MM.1S (cell line): ENCODE data around the gene SLC49A4.

Experiments used
- EZH2 ChIP-seq: fragments of 300-600 bp; sonication (generic); optimal IDR thresholded peaks from 2 replicates; pipeline ENCODE3; 2017; ENCODE audit warnings: low read depth, mild to moderate bottlenecking, antibody characterized with exemption, low read length, mixed read lengths
- TF ChIP-seq, protein P1 (sequence below): fragments of 300-600 bp; sonication (generic); IDR thresholded peaks from 2 replicates; pipeline ENCODE4 v1.5.1; 2016; ENCODE audit warnings: antibody characterized with exemption, low read length, mixed read lengths

DNA sequence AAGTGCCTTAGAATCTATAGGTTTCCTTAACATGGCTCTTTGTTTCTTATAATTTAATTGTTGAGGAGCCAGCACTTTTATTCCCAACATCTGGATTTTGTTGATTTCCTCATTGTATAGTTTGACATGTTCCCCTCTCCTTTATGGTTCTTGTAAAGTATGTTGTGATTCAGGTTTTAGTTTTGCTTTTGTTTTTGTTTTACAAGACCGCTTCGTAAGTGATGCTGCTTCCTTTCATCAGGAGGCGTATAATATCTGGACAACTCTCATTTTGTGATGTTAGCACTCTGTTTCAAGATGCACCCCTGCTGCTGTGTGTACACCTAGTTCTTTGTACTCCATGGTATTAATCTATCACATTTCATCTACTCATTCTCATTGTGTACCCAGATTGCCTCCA lies 48.7 kb downstream of the SLC49A4 start:
- no peak for TF ChIP-seq EZH2
- TF ChIP-seq, protein P1, sequence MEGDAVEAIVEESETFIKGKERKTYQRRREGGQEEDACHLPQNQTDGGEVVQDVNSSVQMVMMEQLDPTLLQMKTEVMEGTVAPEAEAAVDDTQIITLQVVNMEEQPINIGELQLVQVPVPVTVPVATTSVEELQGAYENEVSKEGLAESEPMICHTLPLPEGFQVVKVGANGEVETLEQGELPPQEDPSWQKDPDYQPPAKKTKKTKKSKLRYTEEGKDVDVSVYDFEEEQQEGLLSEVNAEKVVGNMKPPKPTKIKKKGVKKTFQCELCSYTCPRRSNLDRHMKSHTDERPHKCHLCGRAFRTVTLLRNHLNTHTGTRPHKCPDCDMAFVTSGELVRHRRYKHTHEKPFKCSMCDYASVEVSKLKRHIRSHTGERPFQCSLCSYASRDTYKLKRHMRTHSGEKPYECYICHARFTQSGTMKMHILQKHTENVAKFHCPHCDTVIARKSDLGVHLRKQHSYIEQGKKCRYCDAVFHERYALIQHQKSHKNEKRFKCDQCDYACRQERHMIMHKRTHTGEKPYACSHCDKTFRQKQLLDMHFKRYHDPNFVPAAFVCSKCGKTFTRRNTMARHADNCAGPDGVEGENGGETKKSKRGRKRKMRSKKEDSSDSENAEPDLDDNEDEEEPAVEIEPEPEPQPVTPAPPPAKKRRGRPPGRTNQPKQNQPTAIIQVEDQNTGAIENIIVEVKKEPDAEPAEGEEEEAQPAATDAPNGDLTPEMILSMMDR: no peak
